NCI-H2196 treated with DMSO at 0.1 percent for 48 hours (cell line): ENCODE results near the gene KIAA0408.
"Not testable (repeated sequence)": the region's sequence is repeated elsewhere in the genome, so short reads cannot be mapped to it uniquely, and the experiment has no call there.

Experiments
- DNase-seq: peaks from one replicate; lab custom pipeline; 2025; ENCODE audit not compliant: unreplicated experiment; lab: John Stamatoyannopoulos, UW

KIAA0408 gene

DNA sequence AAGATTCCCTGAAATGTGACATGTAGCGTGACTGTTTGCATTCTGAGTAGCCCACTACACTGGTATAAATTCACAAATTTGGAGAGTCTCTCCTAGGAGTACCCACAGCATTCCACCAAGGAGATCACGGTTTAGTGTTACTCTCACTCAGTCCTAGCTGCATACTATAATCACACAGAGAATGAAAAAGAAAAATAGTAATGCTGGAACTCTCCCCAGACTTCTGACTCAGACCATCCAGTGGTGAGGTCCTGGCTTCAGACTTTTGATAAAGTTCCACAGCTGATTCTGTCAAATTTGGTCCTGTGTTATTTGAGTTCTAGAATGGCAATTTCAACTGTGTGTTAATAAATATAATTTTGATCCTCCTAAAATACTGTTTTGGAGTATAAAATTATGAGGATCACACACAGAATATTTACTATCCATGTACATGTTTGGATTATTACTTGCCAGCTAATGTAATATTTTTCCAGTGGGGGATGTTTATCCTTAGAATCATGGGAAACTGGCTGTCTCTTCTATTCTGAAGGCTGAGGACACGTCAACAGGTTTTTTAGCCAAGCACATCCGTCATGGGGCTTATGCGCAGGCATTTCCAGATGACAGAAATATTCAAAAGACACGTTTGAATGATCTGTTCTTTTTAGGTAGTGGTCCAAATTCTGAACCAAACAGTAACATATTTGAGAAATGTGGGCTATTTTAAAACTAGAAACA lies 5.1 kb upstream of the KIAA0408 start:
- no peak for DNase-seq

- no peak for DNase-seq
Measured at GRCh38 chr6:127463056-127463455, 3.9 kb upstream of the KIAA0408 start.

DNA sequence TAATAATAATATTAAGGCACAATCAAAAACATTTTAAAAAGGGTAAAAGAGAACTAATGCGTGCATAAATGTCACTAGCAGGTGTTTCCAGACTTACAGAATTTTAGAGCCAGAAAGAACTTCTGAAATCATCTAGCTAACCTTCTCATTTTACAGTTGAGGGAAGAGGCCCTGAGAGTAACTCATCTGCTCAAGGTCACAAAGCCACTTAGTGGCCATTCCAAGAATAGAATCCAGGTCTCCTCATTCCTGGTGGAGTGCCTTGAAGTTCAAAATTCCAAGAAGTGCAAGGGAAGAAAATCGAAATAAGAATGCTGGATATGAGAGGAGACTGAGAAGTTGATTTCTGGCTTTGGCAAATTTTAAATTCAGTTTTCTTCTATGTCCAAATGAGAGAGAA lies 3.2 kb upstream of the KIAA0408 start:
- no peak for DNase-seq

GRCh38 chr6:127460465-127460864 lies 1.3 kb upstream of the KIAA0408 start:
- no peak for DNase-seq

GRCh38 chr6:127458817-127459216 lies 372 bp downstream of the KIAA0408 start:
- DNase-seq, result no peak

GRCh38 chr6:127458222-127458621 lies 967 bp downstream of the KIAA0408 start:
- no peak for DNase-seq

DNA sequence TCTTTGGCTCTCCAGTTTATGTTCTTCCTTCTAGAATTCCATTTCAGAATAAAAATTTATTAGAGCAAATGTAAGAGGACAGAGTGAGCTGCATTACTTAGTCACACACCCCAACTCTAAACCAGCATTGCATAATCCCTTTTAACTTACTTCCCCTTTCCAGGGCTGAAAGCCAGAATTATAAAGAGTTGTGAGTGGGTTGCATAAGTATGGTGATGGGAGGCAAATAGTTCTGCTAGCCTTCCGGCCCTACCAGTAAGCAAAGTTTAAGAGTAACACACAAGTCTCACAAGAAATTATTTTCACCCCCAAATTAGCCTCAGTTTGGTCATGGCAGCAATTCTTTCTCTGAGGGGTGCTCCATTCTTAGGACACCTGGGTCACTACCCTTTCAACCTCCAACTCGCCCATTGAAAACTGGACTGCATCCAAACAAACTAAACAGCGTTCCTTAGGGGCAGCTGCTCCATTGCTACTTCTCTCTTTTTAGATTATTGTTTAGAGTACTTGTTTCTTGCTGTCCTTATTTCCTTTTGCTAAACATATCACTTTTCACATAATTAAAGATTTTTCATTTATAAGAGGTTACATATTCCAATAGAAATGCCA lies 1.6 kb downstream of the KIAA0408 start:
- no peak for DNase-seq

- no peak for DNase-seq
Measured at GRCh38 chr6:127456465-127456864, 2.7 kb downstream of the KIAA0408 start.

DNA sequence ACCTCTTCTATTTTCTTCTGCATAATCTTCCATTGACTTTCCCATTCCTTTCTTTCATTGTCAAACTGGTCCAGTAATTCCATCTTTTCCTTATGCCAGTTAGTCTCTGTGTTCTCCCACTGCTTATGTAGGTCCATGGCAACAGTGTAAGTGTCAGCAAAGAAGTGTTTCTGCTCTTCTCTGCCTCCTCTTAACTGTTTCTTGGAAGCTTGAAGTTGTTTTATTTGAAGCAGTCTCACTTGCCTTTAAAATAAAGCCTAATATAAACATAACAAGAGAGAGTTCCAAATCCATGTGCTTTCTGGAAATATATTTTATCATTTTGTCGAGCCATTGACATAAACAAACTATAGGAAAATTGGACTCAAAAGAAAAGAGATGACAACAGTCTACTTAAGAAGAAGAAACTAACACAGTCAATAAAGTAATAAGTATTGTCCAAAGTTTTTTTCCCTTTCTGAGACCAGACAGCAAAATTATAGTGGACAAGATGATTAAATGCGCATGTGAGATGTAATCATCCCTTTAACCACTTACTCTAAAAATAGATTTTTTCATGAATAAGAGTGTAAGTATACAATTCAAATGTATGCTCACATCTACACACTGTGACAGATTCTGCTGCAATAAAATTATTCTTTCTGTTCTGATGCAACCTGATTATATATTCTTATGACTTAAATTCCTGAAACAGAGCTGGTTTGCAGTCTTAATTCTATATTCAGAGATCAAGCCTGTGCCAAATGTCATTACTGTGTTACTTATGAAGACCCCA lies 5.2 kb downstream of the KIAA0408 start:
- no peak for DNase-seq

GRCh38 chr6:127452803-127453202 lies 6.4 kb downstream of the KIAA0408 start:
- DNase-seq, result no peak

DNA sequence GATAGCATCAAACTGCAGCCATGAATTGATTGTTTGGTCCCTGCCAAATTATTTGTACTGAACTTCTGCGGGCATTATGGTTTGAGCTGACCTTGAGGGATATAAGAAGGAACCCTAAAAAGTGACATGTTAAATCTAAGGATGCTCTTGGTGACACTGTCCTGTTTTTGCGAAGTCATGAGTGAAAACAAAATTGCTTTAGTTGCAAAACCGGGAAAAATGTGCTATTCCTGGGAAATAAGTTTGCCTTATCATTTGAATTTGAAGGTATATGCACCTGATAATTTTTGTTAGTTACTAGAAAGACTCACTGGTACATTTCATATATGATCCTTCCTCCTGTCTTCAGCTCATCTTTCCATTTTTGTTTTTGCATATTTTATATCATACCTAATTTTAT lies 7.8 kb downstream of the KIAA0408 start:
- no peak for DNase-seq

DNA sequence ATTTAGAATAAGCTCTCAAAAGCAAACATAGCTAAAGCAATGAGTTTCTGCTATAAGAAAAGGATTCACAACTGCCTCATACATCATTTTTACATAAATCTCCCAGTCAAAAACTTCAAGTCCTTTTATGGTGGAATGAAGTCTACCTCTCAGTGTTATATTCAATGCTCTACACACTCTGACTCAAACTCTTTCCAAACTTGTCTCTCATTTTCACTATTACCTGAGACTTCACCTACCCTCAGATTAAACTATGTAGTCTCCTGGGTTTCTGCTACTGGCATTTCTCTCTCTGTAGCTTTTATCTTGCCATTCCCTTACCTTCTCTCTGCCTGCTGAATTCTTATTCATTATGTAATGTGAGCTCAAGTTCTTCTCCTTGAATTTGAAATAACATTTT lies 11.4 kb downstream of the KIAA0408 start:
- no peak for DNase-seq

- no peak for DNase-seq
Measured at GRCh38 chr6:127446356-127446755, 12.8 kb downstream of the KIAA0408 start.

GRCh38 chr6:127441881-127442280 lies 17.3 kb downstream of the KIAA0408 start:
- no peak for DNase-seq

GRCh38 chr6:127439718-127440117 lies 19.5 kb downstream of the KIAA0408 start:
- no peak for DNase-seq

DNA sequence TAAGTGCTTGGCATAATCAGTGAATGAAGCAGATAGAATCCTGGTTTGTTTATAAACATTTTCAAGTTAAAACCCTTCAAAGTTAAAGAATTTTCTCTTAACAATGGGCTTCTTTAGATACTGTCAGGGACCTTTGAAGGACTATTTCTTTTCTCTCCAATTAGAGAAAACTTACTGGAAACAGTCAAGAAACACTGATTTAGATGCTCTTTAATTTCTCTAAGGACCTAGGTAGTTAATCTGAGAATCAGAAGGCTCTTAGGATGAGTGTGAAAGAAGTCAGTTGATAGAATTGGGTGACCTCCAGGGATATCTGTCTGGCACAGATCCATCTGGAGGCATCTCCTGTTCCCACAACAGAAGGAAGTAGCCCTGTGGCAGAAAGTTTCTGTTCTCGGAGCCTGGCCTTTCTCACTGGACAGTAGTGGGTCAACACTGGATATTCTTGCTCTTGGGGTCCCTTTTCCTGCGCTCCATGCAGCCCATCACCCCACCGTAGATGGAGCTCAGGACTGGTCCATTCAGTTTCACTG lies 22.5 kb downstream of the KIAA0408 start:
- no peak for DNase-seq

DNA sequence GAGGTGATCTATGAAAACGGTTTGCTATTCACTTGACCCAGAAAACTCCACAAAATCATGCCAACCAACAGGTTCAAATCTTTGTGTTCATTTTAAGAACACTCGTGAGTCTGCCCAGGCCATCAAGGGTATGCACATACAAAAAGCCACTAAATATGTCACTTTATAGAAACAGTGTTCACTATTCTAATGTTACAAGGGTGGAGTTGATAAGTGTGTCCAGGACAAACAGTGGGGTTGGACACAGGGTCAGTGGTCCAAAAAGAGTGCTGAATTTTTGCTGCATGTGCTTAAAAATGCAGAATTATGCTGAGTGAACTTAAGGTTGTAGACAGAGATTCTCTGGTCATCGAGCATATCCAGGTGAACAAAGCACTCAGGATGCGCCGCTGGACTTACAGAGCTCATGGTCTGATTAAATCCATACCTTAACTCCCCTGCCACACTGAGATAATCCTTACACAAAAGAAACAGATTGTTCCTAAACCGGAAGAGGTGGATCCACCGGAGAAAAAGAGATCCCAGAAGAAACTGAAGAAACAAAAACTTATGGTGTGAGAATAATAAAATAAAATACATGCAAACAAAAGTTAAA lies 23.5 kb downstream of the KIAA0408 start:
- DNase-seq, result no peak

DNA sequence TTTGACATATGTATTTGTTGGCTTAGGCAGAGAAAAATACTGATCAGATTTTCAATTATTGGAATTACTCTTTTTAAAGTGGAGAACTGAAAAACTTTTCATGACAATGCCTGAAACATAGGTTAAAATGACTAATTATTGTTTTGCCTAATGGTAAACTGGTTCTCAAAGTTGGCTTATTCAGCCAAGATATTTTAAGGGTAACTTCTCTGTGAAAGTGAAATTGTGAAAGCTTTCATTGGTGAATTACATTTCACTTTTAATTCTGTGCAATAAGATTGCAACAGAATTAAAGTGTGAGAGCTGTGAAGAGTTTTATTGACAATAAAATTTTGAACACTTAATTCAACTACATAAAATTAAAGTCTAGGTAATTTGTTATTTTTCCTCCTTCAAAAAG lies 24.5 kb downstream of the KIAA0408 start:
- DNase-seq, result no peak

- DNase-seq, result not testable (repeated sequence)
Measured at GRCh38 chr6:127428562-127428961, 30.6 kb downstream of the KIAA0408 start.

DNA sequence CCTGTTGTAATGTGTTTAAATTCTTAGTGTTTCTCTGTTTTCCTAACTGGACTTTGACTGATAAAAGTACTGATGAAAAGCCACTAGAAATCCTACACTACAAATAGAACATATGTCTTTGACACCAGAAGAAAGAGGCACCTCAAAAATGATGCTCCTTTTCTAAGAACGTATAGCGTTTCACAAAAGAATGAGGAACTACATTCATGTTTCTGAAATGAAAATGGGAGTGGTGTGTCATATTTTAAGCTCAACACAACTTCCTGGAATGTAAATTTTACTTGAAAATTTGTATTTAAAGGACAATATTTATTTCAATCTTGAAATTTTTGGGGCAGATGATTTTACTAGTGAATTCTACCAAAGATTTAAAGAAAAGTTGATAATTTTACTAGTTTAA lies 35.3 kb downstream of the KIAA0408 start:
- no peak for DNase-seq

- DNase-seq, result not testable (repeated sequence)
Measured at GRCh38 chr6:127421164-127421563, 38.0 kb downstream of the KIAA0408 start.
